ENCODE data around the gene LPCAT1.

Gene LPCAT1

DNA sequence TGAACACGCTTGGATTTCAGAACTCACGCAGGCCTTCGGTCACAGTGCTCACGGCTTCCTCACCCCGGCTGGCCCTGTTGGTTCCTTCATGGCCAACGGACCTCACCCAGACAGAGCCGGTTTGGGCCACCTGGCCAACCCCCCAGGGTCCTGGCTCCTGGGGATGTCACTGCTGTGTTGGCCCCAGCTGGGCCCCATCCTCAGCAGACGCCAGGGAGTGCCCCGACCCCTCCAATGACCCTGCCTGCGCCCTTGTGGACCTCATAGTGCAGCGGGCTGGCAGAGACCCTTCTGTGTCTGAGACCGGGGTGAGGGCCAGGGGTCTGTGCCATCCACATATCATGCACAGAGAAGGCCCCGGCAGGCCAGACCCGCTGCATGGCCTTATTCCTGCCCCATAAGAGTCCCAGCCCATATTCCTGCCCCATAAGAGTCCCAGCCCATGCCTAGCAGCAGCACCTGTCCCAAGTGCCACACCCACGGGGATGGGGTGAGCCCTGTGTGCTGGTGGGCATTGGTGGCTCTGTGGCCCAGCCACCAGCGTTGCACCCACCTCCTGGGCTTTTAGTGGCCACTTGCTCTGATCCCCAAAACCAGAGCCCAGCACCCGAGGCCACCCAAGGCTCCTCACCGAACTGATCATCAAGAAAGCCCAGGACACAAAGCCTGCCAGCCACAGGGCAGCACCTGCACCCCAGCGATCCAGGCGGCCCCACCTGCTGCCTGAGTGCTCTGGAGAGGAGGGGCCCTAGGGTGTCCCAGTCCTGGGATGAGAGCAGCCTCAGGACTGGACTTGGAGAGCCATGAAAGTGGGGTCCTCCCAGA lies 1.3 kb upstream of the LPCAT1 start:
- H3K9me3 ChIP-seq = no peaks in the 10 kb centered on the region

DNA sequence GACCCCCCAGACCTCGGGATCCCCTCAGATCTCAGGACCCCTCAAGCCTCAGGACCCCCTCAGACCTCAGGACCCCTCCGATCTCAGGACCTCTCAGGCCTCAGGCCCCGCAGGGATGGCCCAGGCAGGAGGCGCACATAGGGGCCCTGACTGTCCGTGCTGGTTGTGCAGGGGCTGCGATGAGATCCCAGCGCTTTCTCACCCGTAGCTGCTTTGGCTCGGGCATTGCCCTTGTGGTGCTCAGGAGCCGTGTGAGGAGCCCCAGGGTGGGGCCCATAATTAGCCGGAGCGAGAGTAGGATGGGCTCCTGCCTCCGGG lies 680 bp upstream of the LPCAT1 start:
- Histone ChIP-seq H3K36me3 (peaks cover 0 to 14% (median 6%) of the 10 kb centered on the region in 3 donors), H3K9me3 (no peaks in the 10 kb centered on the region), H3K27me3 (no peaks in the 10 kb centered on the region), H3K4me3 (peak overlapping the region; percentile 65 to 80), H3K27ac (peak overlapping the region; percentile 90 to 91), H3K4me1 (peaks cover 0 to 26% (median 21%) of the 10 kb centered on the region in 4 donors)
- DNase-seq = peak; percentile 20 to 66
- intact Hi-C loops (cut with DNase I; ENCODE audit: low total_unique reads) = loop anchor here (10.0 kb wide), 1 partner anchor 110 kb away; no protein-coding TSS in a partner anchor
- TF ChIP-seq, protein P1, sequence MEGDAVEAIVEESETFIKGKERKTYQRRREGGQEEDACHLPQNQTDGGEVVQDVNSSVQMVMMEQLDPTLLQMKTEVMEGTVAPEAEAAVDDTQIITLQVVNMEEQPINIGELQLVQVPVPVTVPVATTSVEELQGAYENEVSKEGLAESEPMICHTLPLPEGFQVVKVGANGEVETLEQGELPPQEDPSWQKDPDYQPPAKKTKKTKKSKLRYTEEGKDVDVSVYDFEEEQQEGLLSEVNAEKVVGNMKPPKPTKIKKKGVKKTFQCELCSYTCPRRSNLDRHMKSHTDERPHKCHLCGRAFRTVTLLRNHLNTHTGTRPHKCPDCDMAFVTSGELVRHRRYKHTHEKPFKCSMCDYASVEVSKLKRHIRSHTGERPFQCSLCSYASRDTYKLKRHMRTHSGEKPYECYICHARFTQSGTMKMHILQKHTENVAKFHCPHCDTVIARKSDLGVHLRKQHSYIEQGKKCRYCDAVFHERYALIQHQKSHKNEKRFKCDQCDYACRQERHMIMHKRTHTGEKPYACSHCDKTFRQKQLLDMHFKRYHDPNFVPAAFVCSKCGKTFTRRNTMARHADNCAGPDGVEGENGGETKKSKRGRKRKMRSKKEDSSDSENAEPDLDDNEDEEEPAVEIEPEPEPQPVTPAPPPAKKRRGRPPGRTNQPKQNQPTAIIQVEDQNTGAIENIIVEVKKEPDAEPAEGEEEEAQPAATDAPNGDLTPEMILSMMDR (IDR thresholded peaks at IDR 0.05) = no peak

More for the DNA sequence above, 1.3 kb upstream of the LPCAT1 start:
- intact Hi-C loops (cut with DNase I; ENCODE audit: low total_unique reads) = loop anchor here (10.0 kb wide), 1 partner anchor 110 kb away; no protein-coding TSS in a partner anchor
- Histone ChIP-seq H3K27ac (peak overlapping the region; percentile 90 to 91), H3K4me1 (peaks cover 0 to 26% (median 21%) of the 10 kb centered on the region in 4 donors), H3K4me3 (no peak overlapping the region), H3K36me3 (peaks cover 0 to 8% (median 4%) of the 10 kb centered on the region in 3 donors), H3K27me3 (no peaks in the 10 kb centered on the region)
- TF ChIP-seq, protein P1 (IDR thresholded peaks at IDR 0.05) = no peak
- peak; percentile 20 to 66 for DNase-seq

DNA sequence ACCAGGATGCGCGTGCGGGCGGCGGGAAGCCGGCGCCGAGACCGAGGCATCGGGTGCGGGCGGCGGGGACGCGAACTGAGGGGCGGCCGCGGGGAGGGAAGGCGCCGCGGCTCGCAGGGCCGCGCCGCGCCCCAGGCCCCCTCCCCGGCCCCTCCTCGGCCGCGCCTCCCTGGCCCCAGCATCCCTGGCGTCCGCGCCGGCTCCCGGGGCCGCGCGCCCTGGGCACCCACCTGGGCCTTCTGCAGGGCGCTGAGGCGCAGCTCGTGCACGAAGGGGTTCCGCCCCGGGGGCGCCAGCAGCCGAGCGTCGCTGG lies 324 bp downstream of the LPCAT1 start:
- peak overlapping the region; percentile 65 to 80 for H3K4me3 ChIP-seq
- H3K27me3 ChIP-seq = no peaks in the 10 kb centered on the region
- no peaks in the 10 kb centered on the region for H3K9me3 ChIP-seq
- H3K4me1 ChIP-seq = peaks cover 0 to 26% (median 21%) of the 10 kb centered on the region in 4 donors
- peak in 1 of 2 donors; percentile 18 for DNase-seq
- H3K36me3 ChIP-seq = peaks cover 0 to 23% (median 6%) of the 10 kb centered on the region in 3 donors
- peak overlapping the region; percentile 90 to 91 for H3K27ac ChIP-seq
- TF ChIP-seq, protein P1 (IDR thresholded peaks at IDR 0.05) = no peak
- intact Hi-C loops (cut with DNase I; ENCODE audit: low total_unique reads) = loop anchor here (10.0 kb wide), 1 partner anchor 111 kb away; no protein-coding TSS in a partner anchor

DNA sequence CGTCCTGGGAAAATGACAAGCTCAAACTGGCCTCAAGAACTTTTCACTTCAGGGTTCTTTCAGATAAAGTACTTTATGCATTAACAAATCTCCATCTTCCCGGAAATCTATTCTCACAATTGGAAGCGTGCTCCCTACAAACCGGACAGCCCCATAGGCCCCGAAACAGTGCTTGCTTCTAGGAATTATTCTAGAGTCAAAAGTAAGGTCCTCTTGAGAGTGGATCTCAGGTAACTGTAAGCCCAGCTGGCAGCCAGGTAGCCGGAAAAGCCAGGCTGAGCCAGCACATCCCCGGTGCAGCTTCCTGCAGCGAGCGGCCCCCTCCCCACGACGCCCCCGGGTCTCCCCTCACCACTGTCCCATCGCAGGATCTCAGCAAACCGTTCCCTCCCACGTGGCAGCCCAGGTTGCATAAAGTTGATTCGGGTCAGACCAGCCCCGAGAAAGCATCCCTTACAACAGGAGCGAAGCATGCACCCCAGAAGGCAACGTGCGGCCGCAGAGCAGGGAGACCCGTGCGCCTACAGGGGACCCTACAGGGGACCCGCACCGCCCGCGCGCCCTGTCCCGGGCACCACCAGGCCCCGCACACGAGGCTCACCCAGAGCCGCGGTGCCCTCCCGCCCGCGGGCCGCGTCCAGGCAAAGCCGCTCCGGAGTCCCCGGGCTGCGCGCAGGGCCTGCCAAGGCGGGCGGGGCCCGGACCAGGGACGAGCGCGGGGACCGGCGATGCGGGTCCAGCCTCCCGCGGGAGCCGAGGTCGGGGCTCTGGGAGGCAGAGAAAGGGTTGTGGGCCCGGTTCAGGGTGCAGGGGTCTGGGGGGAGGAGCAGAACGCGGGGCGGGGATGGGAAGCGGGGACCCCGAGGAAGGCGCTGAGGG lies 920 bp downstream of the LPCAT1 start:
- Histone ChIP-seq H3K4me1 (peaks cover 0 to 26% (median 21%) of the 10 kb centered on the region in 4 donors), H3K4me3 (peak overlapping the region; percentile 65 to 80), H3K9me3 (no peaks in the 10 kb centered on the region), H3K27ac (peak overlapping the region; percentile 90 to 91), H3K27me3 (no peaks in the 10 kb centered on the region), H3K36me3 (peaks cover 0 to 28% (median 6%) of the 10 kb centered on the region in 3 donors)
- peak; percentile 19 to 65 for DNase-seq
- intact Hi-C loops (cut with DNase I; ENCODE audit: low total_unique reads) = loop anchor here (10.0 kb wide), 1 partner anchor 112 kb away; no protein-coding TSS in a partner anchor
- TF ChIP-seq, protein P1 (IDR thresholded peaks at IDR 0.05) = no peak

All from tibial artery (tissue), 4 donors.